Transverse colon (tissue), 3 donors: ENCODE results near the gene FAM78B.

Experiments
- POLR2A ChIP-seq: fragments of 450-650 bp; IDR thresholded peaks from one replicate; pipeline ENCODE4 v1.6.1; 2016; ENCODE audit warnings: antibody characterized with exemption, mild to moderate bottlenecking, moderate library complexity
- TF ChIP-seq, protein P1 (sequence below), 5 experiments: fragments of 200-600 bp in 3 of 5; fragments of 450-650 bp in 2 of 5; sonication (generic) in 3 of 5; IDR thresholded peaks; 1 replicate in 2 of 5; 2 replicates in 3 of 5; pipeline ENCODE4 v1.5.1; 2016 to 2017; ENCODE audit warnings: antibody characterized with exemption in 5 of 5, inconsistent platforms in 3 of 5, mild to moderate bottlenecking in 2 of 5, moderate library complexity in 1 of 5

DNA sequence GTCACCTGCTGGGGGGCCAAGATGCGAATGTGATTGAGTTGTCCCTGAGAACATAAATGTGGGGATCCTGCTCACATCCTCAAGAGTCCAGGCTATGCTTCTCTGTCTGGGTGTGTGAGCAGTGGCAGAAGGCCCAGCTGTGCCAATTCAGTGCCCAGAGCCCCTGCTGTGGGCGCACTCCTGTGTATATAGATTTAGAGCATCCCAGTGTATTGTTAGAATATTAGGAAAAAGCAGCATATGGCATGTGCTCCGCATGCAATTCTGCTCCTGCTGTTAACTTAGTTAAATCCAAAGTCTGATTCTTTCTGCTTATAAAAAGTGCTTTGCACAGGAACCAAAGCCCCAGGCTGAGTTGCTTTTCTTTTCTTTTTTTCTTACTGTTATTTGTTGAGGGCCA lies 37.8 kb downstream of the FAM78B start:
- TF ChIP-seq, protein P1, sequence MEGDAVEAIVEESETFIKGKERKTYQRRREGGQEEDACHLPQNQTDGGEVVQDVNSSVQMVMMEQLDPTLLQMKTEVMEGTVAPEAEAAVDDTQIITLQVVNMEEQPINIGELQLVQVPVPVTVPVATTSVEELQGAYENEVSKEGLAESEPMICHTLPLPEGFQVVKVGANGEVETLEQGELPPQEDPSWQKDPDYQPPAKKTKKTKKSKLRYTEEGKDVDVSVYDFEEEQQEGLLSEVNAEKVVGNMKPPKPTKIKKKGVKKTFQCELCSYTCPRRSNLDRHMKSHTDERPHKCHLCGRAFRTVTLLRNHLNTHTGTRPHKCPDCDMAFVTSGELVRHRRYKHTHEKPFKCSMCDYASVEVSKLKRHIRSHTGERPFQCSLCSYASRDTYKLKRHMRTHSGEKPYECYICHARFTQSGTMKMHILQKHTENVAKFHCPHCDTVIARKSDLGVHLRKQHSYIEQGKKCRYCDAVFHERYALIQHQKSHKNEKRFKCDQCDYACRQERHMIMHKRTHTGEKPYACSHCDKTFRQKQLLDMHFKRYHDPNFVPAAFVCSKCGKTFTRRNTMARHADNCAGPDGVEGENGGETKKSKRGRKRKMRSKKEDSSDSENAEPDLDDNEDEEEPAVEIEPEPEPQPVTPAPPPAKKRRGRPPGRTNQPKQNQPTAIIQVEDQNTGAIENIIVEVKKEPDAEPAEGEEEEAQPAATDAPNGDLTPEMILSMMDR (IDR thresholded peaks at IDR 0.05), result no peak
- TF ChIP-seq POLR2A, result no peak
